Skeletal muscle satellite cell (primary cell): ENCODE measurements around the gene MRPS7.
"Not testable (repeated sequence)": the region's sequence is repeated elsewhere in the genome, so short reads cannot be mapped to it uniquely, and the experiment has no call there.

Experiments
- H3K27me3 ChIP-seq: 2 replicates; pipeline ENCODE4 v1.7.0; 2013; ENCODE audit warnings: low read length; ENCODE audit not compliant: control insufficient read depth, insufficient read depth
- H3K36me3 ChIP-seq: 2 replicates; pipeline ENCODE4 v1.7.0; 2013; ENCODE audit warnings: mild to moderate bottlenecking, control low read depth, low read length; ENCODE audit not compliant: insufficient read depth
- H3K4me1 ChIP-seq: 2 replicates; pipeline ENCODE4 v1.7.0; 2013; ENCODE audit warnings: low read length; ENCODE audit not compliant: control insufficient read depth, insufficient read depth
- H3K4me2 ChIP-seq: 2 replicates; pipeline ENCODE4 v1.7.0; 2013; ENCODE audit warnings: mild to moderate bottlenecking, low read length
- H3K4me3 ChIP-seq: 2 replicates; pipeline ENCODE4 v1.7.0; 2013; ENCODE audit warnings: low read length
- H3K9ac ChIP-seq: 2 replicates; pipeline ENCODE4 v1.7.0; 2013; ENCODE audit warnings: mild to moderate bottlenecking, low read depth, low read length, moderate library complexity
- H3K9me3 ChIP-seq: replicated peaks from 2 replicates; pipeline ENCODE4 v1.7.0; 2013; ENCODE audit warnings: mild to moderate bottlenecking, control low read depth, low read length

The MRPS7 gene

DNA sequence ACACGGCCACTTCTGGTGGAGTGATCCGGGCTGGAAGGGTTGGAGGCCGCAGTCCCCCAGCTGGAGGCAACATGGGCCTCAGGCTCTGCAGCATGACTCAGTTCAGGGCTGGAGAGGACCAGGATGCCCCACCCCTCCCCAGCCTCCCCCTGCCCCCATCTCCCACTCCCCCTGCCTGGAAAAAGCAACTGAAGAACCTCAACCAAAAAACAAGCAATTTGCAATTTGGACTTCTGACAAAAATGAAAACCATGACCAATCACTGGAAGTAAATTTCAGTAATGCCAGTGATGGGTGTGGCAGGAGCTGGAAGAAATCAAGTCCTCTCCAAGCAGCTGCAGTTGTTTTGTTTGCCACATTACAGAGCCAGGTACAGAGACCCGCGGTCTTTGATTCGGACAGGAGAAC lies 16.0 kb downstream of the MRPS7 start:
- Histone ChIP-seq H3K4me1 (peaks cover 23% of the 10 kb centered on the region), H3K4me3 (no peak overlapping the region), H3K27me3 (no peaks in the 10 kb centered on the region), H3K9me3 (no peaks in the 10 kb centered on the region), H3K9ac (peak overlapping the region; percentile 5), H3K36me3 (no peaks in the 10 kb centered on the region), H3K4me2 (peak overlapping the region; percentile 57)

DNA sequence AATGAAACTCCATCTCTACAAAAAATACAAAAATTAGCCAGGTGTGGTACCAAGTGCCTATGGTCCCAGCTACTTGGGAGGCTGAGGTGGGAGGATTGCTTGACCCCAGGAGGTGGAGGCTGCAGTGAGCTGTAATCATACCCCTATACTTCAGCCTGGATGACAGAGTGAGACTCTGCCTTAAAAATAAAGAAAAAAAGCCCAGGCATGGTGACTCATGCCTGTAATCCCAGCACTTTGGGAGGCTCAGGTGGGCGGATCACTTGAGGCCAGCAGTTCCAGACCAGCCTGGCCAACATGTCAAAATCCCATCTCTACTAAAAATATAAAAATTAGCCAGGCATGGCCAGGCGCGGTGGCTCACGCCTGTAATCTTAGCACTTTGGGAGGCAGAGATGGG lies 18.5 kb downstream of the MRPS7 start:
- H3K4me1 ChIP-seq: peaks cover 12% of the 10 kb centered on the region
- not testable (repeated sequence) for H3K4me2 ChIP-seq, H3K4me3 ChIP-seq, H3K27me3 ChIP-seq, H3K9me3 ChIP-seq, H3K36me3 ChIP-seq, H3K9ac ChIP-seq

DNA sequence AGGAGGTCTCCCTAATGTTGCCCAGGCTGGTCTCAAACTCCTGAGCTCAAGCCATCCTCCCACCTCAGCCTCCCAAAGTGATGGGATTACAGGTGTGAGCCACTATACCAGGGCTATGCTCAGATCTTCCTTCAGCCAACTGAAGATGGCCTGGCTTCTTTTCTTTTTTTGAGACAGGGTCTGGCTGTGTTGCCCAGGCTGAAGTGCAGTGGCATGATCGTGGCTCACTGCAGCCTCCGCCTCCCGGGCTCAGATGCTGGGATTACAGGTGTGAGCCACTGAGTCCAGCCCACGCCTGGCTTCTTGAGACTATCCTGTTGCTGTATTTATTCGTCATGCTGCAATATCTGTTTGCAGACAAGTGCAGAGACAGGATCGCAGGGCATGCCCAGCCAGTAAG lies 23.4 kb downstream of the MRPS7 start:
- no peak overlapping the region for H3K4me3 ChIP-seq
- no peaks in the 10 kb centered on the region for H3K27me3 ChIP-seq
- no peaks in the 10 kb centered on the region for H3K9me3 ChIP-seq
- no peak overlapping the region for H3K9ac ChIP-seq
- H3K36me3 ChIP-seq: peaks cover 4% of the 10 kb centered on the region
- H3K4me2 ChIP-seq: no peak overlapping the region
- H3K4me1 ChIP-seq: peaks cover 6% of the 10 kb centered on the region

DNA sequence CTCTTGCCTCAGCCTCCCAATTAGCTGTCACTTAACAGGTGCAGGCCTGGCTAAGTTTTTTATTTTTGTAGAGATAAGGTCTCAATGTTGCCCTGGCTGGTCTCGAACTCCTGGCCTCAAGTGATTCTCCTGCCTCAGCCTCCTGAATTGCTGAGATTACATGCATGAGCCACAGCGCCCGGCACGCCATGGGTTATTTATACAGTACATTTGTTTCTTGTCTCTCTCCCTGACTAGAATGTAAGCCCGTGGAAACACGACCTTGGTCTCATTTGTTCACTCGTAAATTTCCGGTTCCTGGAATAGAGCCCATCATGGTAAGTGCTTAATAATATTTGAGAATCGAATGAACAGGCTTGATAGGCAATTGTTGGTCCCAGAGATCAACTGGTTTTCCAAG lies 25.5 kb downstream of the MRPS7 start:
- no peak overlapping the region for H3K4me3 ChIP-seq
- no peak overlapping the region for H3K9ac ChIP-seq
- H3K4me2 ChIP-seq: no peak overlapping the region
- H3K9me3 ChIP-seq: no peaks in the 10 kb centered on the region
- no peaks in the 10 kb centered on the region for H3K27me3 ChIP-seq
- H3K36me3 ChIP-seq: peaks cover 4% of the 10 kb centered on the region
- H3K4me1 ChIP-seq: peaks cover 6% of the 10 kb centered on the region

DNA sequence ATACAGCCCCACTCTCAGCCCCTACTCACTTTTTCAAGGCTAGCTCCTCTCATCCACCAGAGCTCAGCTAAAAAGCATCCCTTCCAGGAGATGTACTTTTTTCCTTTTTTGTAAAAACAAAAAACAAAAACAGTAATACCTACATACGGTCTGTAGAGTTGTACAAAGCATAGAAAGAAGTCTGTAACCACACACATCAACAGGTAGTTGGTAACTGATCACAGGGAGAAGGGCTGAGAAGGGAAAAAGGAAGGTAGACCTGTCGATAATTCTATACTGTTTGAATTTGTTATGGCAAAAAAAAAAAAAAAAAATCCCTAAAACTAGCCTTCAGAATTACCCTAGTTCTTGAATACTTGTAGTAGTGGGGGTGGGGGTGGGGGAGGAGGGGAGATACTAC lies 26.7 kb downstream of the MRPS7 start:
- Histone ChIP-seq H3K4me1 (peaks cover 6% of the 10 kb centered on the region), H3K4me2 (peak overlapping the region; percentile 92), H3K4me3 (peak overlapping the region; percentile 82), H3K9me3 (no peaks in the 10 kb centered on the region), H3K27me3 (no peaks in the 10 kb centered on the region), H3K36me3 (peaks cover 4% of the 10 kb centered on the region), H3K9ac (no peak overlapping the region)

DNA sequence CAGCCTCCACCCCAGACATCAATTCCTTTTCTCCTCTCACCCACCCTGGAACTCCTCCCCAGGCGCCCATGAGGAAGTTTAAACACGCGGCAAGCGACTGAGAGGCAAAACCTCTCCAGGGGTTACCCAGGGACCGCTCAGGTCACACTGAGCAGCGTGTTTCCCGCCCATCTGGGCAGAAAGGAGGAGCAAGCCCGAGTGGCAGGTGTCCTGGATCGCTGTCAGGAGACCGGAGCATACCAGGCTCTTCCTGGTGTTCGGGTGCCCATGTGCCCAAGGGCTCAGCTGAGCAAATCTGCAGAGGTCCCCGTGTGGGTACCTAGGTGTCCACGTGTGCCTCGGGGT lies 27.1 kb downstream of the MRPS7 start:
- H3K4me3 ChIP-seq: peak overlapping the region; percentile 82

DNA sequence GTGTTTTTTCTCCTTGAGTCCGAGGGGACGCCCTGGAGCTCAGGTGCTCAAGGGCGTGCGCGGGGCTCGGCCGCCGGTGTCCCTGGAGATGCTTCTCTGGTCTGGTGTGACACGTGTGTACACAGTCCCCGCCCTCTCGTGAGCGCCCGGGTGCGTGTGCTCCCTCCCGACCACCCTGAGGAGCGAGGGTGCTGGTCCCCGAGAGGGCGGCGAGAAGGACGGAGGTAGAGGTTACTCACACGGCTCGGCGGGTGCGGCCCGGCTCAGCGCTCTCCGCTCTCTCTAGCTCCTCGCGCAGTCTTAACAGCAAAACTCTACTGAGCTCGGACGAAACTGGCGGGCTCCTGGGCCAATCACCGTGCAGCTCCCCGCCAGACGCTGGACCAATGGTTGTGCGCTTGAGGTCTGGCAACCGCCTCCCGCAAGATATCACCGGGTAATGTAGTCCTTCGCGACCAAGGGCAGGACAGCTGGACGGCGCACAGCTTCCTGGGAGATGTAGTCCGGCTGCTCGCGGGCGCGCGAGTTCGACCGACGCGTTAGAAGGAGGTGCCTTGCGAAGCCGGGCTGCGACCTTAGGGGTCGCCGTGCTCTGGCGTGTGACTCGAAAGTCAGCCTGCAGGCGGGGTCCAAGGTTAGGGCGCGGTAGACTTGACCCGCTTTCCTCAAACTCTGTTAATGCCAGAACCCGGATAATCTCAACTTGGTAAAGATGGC lies 27.6 kb downstream of the MRPS7 start, which contains the start of gene SLC25A19:
Gene SLC25A19, minus strand, starts transcription at position 319 of the 717 bp plus-strand sequence. CDS start 2,669 bp downstream, outside the sequence.
- H3K4me1 ChIP-seq: peaks cover 6% of the 10 kb centered on the region
- peak within 1 kb of the TSS; percentile 92 for H3K4me2 ChIP-seq
- peaks cover 4% of the 10 kb centered on the region for H3K36me3 ChIP-seq
- no peaks in the 10 kb centered on the region for H3K9me3 ChIP-seq
- peak within 1 kb of the TSS; percentile 82 for H3K4me3 ChIP-seq
- peak within 1 kb of the TSS; percentile 92 for H3K9ac ChIP-seq
- H3K27me3 ChIP-seq: no peaks in the 10 kb centered on the region

More for the DNA sequence above, 27.1 kb downstream of the MRPS7 start:
- Histone ChIP-seq H3K36me3 (peaks cover 4% of the 10 kb centered on the region), H3K9ac (peak overlapping the region; percentile 80), H3K9me3 (no peaks in the 10 kb centered on the region), H3K4me1 (peaks cover 6% of the 10 kb centered on the region), H3K4me2 (peak overlapping the region; percentile 92), H3K27me3 (no peaks in the 10 kb centered on the region)

DNA sequence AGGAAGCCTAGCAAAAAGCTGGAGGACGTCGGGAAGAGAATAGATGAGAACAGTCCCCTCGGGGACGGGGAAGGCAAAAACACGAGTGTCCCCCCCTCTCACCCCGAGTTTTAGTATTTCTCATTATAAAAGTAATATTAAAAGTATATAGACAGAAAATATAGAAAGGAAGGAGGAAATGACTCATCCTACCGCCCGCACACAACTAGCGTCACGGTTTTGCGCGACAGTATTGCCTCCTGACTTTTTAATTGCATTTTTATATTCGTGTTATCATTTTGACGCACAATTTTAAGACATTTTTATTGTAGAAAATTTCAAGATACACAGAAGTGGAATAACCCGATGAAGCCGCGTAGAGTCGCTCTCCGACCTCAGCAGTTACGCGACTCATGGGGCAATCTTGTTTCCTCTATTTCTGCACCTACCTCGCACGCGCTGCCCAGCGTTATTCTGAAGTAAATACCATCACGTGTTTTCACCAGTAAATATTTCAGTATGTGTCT lies 28.2 kb downstream of the MRPS7 start:
- H3K9ac ChIP-seq: peak overlapping the region; percentile 92
- H3K36me3 ChIP-seq: peaks cover 4% of the 10 kb centered on the region
- no peaks in the 10 kb centered on the region for H3K9me3 ChIP-seq
- peak overlapping the region; percentile 82 for H3K4me3 ChIP-seq
- no peaks in the 10 kb centered on the region for H3K27me3 ChIP-seq
- H3K4me2 ChIP-seq: peak overlapping the region; percentile 92
- H3K4me1 ChIP-seq: peaks cover 6% of the 10 kb centered on the region

DNA sequence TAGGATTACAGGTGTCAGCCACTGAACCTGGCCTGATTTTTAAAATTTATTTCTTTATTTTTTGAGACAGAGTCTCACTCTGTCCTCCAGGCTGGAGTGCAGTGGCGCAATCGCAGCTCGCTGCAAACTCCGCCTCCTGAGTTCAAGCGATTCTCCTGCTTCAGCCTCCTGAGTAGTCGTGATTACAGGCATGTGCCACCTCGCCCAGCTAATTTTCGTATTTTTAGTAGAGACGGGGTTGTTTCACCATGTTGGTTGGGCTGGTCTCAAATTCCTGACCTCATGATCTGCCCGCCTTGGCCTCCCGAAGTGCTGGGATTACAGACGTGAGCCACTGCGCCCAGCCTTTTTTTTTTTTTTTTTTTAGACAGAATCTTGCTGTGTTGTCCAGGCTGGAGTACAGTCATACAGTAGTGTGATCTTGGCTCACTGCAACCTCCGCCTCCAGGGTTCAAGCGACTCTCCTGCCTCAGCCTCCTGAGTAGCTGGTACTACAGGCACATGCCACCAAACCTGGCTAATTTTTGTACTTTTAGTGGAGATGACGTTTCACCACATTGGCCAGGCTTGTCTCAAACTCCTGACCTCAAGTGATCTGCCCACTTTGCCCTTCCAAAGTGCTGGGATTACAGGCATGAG lies 31.2 kb downstream of the MRPS7 start:
- not testable (repeated sequence) for H3K9ac ChIP-seq, H3K27me3 ChIP-seq, H3K4me3 ChIP-seq, H3K4me2 ChIP-seq, H3K4me1 ChIP-seq, H3K9me3 ChIP-seq, H3K36me3 ChIP-seq

DNA sequence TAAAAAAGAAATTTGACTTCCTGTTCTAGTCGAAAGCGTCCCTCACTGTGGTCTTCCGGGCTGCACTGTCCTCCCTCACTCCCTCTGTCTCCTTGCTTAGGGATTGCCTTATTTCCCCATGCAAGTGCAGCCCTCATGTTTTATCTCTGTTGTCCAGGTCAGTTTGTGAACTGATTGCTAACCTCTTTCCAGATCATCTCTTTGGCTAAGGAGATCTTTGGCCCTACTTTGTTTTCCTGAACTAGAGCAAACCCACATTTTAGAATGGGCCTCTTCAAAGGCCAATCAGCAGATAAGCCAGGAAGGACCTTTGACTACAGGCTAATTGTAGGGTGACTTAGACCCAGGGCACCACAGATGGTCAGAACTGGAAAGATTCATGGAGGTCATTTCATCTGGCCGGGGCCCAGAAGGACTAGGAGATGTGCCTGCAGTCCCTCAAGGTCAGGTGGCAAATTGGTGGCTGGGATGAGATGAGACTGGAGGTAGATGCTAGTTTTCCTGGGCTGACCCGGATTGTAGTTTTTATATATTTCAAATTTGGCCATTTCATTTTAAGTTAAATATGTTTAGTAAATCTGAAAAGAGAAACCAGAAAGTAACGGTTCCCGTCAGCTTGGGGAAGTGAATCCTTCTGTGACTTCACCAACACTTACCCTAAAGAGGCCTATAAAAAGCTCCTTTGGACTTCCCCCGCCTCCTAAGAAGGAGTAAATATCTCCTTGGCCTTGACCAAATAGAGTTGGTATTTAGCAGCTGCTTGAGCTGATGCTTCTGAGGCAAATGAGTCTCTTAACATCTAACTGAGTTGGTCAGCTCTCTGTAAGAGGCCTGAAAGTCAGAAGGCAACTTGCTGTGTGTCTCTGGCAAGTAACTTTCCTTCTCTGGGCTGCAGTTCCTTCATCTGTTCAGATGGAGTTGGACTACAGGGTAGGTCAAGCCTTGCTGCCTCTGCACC lies 33.8 kb downstream of the MRPS7 start:
- no peaks in the 10 kb centered on the region for H3K4me1 ChIP-seq
- H3K4me2 ChIP-seq: no peak overlapping the region
- no peaks in the 10 kb centered on the region for H3K36me3 ChIP-seq
- H3K27me3 ChIP-seq: no peaks in the 10 kb centered on the region
- no peak overlapping the region for H3K9ac ChIP-seq
- no peaks in the 10 kb centered on the region for H3K9me3 ChIP-seq
- no peak overlapping the region for H3K4me3 ChIP-seq

DNA sequence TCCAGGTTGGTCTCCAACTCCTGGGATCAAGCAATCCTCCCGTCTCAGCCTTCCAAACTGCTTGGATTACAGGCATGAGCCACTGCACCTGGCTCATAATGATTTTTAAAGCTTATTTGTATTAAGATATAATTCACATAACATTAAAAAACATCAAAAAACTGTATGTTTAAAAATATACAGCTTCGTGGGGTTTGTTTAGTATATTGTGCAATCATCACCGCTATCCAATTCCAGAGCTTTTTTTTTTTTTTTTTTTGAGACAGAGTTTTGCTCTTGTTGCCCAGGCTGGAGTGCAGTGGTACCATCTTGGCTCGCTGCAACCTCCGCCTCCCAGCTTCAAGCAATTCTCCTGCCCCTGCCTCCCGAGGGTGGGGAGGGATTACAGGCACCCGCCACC lies 38.6 kb downstream of the MRPS7 start:
- no peak overlapping the region for H3K9ac ChIP-seq
- no peaks in the 10 kb centered on the region for H3K36me3 ChIP-seq
- H3K4me2 ChIP-seq: no peak overlapping the region
- no peak overlapping the region for H3K4me3 ChIP-seq
- no peaks in the 10 kb centered on the region for H3K27me3 ChIP-seq
- H3K9me3 ChIP-seq: no peaks in the 10 kb centered on the region
- H3K4me1 ChIP-seq: no peaks in the 10 kb centered on the region
